Skeletal muscle tissue (tissue), 4 donors: Measurements from ENCODE around the gene TFF3. TPM values are rescaled to one million over a fixed set of nuclear protein-coding genes. Genes with fewer than 3 reads are reported as not detected.

Experiments
- H3K27ac ChIP-seq: one replicate; pipeline ENCODE4 v1.7.0; 2013; ENCODE audit warnings: mild to moderate bottlenecking, low read depth, low read length, inconsistent platforms
- H3K27me3 ChIP-seq, 3 donors: one replicate each; pipeline ENCODE4 v1.7.0; 2013; ENCODE audit warnings: low read length in 3 of 3; ENCODE audit not compliant: control insufficient read depth in 3 of 3, insufficient read depth in 3 of 3
- H3K36me3 ChIP-seq, 3 donors: one replicate each; pipeline ENCODE4 v1.7.0; 2013; ENCODE audit warnings: low read length in 3 of 3; ENCODE audit not compliant: control insufficient read depth in 3 of 3, insufficient read depth in 3 of 3
- H3K4me1 ChIP-seq, 3 donors: one replicate each; pipeline ENCODE4 v1.7.0; 2013; ENCODE audit warnings: low read length in 3 of 3, mild to moderate bottlenecking in 3 of 3; ENCODE audit not compliant: control insufficient read depth in 3 of 3, insufficient read depth in 3 of 3
- H3K4me3 ChIP-seq, 3 donors: one replicate each; pipeline ENCODE4 v1.7.0; 2013; ENCODE audit warnings: low read length in 3 of 3
- H3K9ac ChIP-seq, 3 donors: one replicate each; pipeline ENCODE4 v1.7.0; 2013; ENCODE audit warnings: low read length in 3 of 3, mild to moderate bottlenecking in 3 of 3, moderate library complexity in 2 of 3, low read depth in 1 of 3
- H3K9me3 ChIP-seq, 3 donors: one replicate each; pipeline ENCODE4 v1.7.0; 2013; ENCODE audit warnings: low read length in 3 of 3; ENCODE audit not compliant: control insufficient read depth in 3 of 3
- total RNA-seq: library from RNA; depleted of rRNA; stranded (reverse); fragments of >200 nt; gene quantifications from one replicate; pipeline ENCODE4 v1.2.3, GENCODE V29; 2014
- donor health status: Osteomylitis.

TFF3 gene
- total RNA-seq, 1 donor from 2014 or later, result 5.2 TPM

DNA sequence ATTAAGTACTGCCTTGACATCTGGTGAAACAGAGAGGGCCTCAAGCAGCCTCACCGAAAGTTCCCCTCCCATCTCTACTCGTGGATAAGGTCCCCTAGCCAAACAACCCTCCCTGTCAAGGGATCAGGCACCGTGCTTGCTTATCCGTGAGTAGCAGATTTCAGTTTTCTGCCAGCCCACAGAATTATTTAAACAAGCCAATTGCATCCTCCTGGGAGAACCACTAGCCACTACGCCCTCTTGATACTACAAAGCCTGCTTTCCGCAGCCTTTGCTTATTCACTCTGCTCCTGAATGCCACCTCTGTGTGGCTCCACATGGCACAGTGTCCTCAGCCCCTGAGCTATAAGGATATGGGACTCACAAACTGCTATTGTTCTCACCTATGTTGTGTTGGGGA is 41.4 kb upstream of the TFF3 start:
- Histone ChIP-seq H3K9me3 (peaks cover 4 to 11% (median 10%) of the 10 kb centered on the region in 3 donors), H3K4me3 (no peak overlapping the region), H3K4me1 (no peaks in the 10 kb centered on the region), H3K27me3 (peaks cover 17 to 27% (median 20%) of the 10 kb centered on the region in 3 donors), H3K9ac (no peak overlapping the region), H3K36me3 (no peaks in the 10 kb centered on the region), H3K27ac (no peak overlapping the region)

DNA sequence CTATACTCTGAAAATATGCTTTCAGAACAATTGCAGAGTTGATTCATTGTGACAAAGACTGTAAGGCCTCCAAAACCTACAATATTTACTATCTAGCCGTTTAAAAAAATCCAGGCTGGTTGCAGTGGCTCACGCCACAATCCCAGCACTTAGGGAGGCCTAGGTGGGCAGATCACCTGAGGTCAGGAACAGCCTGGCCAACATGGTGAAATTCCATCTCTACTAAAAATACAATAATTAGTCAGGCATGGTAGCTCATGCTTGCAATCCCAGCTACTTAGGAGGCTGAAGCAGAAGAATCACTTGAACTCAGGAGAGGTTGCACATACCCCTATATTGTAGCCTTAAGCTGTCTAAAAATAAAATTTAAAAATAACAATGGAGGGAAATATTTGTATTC is 40.8 kb upstream of the TFF3 start:
- Histone ChIP-seq H3K4me1 (no peaks in the 10 kb centered on the region), H3K4me3 (no peak overlapping the region), H3K9ac (no peak overlapping the region), H3K27me3 (peaks cover 11 to 23% (median 14%) of the 10 kb centered on the region in 3 donors), H3K36me3 (no peaks in the 10 kb centered on the region), H3K27ac (no peak overlapping the region), H3K9me3 (peaks cover 4 to 11% (median 10%) of the 10 kb centered on the region in 3 donors)

DNA sequence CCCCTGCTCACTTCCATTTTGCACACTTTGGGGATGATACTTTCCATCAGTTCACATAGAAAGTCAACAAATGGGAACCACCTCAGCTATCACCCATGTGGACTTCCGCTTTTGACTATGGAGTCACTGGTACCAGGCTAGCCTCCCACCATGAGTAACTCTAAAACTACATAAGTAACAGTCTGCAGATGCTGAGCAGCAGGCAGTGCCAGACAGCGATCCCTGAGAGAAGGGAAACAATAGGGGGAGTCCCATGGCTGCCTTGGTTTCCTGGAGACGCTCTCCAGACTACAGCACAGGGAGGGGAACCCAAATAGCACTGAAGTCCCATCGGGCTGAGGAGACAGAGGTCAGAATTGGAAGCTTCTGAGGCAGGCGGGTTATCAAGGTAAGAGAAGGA is 38.4 kb upstream of the TFF3 start:
- no peak overlapping the region for H3K27ac ChIP-seq
- H3K36me3 ChIP-seq, result no peaks in the 10 kb centered on the region
- no peaks in the 10 kb centered on the region for H3K4me1 ChIP-seq
- H3K27me3 ChIP-seq, result peaks cover 3 to 24% (median 4%) of the 10 kb centered on the region in 3 donors
- H3K9ac ChIP-seq, result no peak overlapping the region
- H3K4me3 ChIP-seq, result no peak overlapping the region
- peaks cover 0 to 11% (median 4%) of the 10 kb centered on the region in 3 donors for H3K9me3 ChIP-seq

DNA sequence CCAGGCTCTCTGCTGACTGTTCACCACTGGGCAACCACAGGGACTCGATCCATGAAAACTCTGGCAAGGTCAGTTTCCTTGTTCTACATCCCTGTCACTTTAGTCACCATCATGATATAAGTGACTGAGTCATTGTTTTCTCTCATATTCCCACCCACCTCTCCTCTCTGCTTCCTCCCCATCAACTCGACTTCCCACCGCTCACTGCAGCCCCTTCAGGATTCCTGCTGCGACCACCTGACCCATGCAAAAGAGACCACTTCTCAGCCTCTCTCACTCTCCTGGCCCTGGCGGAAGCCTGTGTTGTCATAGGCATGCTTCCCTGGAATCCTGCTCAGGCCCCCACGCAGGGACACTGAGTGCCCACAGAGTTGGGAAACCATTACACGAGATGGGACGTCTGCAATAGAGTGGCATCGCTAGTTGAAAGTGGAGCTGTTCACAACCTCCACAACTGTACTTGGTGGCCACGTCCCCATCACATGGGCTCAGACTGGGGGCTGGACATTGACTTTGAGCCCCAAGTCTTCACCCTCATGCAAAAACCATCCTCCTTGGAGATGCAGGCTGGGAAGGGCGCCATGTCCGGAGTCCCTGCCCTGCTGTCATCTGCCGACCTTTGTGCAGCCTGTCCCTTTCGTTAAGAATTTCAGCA is 37.4 kb upstream of the TFF3 start:
- peaks cover 4 to 25% (median 6%) of the 10 kb centered on the region in 3 donors for H3K27me3 ChIP-seq
- no peaks in the 10 kb centered on the region for H3K4me1 ChIP-seq
- no peaks in the 10 kb centered on the region for H3K36me3 ChIP-seq
- peaks cover 0 to 7% (median 4%) of the 10 kb centered on the region in 3 donors for H3K9me3 ChIP-seq
- no peak overlapping the region for H3K9ac ChIP-seq
- no peak overlapping the region for H3K27ac ChIP-seq
- H3K4me3 ChIP-seq, result no peak overlapping the region

DNA sequence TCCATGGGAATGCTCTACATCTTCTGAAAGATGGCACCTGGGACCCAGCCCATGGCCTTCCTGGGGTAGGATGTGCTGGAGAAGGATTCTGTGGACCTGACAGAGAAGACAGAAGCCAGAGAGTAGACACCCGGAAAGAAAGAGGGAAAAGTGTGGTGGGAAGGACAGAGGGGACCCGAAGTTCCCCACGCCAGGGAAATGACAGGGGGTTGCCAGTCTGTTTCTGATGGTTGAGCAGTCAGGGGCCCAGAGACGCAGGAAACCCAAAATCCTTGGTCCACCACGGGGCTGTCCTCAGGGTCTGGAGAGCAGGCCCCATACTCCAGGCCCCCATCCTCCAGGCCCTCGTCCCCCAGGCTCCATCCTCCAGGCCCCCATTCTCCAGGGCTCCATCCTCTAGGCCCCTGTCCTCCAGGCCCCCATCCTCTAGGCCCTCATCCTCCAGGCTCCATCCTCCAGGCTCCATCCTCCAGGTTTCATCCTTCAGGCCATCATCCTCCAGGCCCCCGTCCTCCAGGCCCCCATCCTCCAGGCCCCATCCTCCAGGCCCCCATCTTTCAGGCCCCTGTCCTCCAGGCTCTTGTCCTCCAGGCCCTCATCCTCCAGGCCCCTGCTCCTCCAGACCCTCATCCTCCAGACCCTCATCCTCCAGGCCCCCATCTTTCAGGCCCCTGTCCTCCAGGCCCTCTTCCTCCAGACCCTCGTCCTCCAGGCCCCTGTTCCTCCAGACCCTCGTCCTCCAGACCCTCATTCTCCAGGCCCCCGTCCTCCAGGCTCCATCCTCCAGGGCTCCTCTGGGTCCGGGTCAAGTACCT is 36.6 kb upstream of the TFF3 start:
- H3K9ac ChIP-seq, result no peak overlapping the region
- H3K4me3 ChIP-seq, result no peak overlapping the region
- H3K4me1 ChIP-seq, result no peaks in the 10 kb centered on the region
- no peaks in the 10 kb centered on the region for H3K36me3 ChIP-seq
- H3K27ac ChIP-seq, result no peak overlapping the region
- peaks cover 0 to 7% (median 4%) of the 10 kb centered on the region in 3 donors for H3K9me3 ChIP-seq
- peaks cover 4 to 30% (median 10%) of the 10 kb centered on the region in 3 donors for H3K27me3 ChIP-seq

DNA sequence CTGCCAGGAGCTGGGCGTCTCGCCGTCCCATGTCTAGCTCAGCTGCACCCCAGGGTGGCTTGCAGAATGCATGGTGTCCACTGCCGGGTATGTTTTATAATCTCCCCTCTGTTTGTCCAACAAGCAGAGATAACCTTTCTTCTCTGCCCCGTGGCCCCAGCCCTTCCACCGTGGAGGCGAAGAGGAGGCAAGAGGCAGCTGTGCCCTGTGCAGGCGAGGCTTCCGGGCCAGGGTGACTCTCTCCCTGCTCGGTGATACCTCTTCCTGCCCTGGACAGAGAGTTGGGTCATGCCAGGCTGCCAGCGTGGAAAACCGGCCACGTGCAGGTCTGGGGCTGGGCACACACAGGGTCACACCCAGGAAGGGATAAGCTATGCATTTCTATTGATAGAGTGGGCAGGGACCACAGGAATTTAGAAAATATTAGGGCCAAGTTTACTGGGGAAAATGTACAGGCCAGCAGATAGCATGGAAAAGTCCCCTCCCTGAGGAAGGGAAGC is 35.8 kb upstream of the TFF3 start, which contains the start of gene TFF2:
Gene TFF2, minus strand, starts transcription at position 68 of the 500 bp plus-strand sequence. Its CDS starts 37 bp downstream, at position 31.
- Histone ChIP-seq H3K27me3 (peaks cover 4 to 30% (median 12%) of the 10 kb centered on the region in 3 donors), H3K27ac (no peak within 1 kb of the TSS), H3K4me1 (no peaks in the 10 kb centered on the region), H3K9me3 (peaks cover 0 to 7% (median 4%) of the 10 kb centered on the region in 3 donors), H3K36me3 (no peaks in the 10 kb centered on the region), H3K9ac (no peak within 1 kb of the TSS), H3K4me3 (no peak within 1 kb of the TSS)

DNA sequence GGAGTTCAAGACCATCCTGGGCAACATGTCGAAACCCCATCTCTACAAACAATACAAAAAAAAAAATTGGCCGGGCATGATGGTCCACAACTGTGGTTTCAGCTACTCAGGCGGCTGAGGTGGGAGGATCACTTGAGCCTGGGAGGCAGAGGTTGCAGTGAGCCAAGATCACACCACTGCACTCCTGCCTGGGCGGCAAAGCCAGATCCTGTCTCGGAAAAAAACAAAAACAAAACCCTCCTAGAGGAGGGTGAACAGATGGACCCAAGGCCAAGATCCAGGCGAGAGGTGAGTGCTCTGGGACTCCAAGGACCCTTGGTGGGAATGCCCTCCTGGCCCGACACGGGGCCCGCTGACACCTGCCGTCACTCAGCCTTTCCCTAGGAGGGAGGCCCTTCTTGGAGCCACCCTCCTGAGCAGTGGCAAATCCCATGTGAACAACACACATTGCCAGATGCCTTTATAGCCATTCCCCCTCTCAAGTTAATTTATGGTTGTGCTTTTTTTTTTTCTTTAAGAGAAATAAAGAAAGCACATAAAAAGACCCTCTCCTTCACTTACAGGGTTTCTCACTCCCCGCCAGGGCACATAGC is 35.2 kb upstream of the TFF3 start:
- Histone ChIP-seq H3K27ac (no peak overlapping the region), H3K9ac (no peak overlapping the region), H3K27me3 (peaks cover 4 to 33% (median 12%) of the 10 kb centered on the region in 3 donors), H3K4me1 (no peaks in the 10 kb centered on the region), H3K36me3 (no peaks in the 10 kb centered on the region), H3K9me3 (peaks cover 0 to 3% (median 0%) of the 10 kb centered on the region in 3 donors), H3K4me3 (no peak overlapping the region)

DNA sequence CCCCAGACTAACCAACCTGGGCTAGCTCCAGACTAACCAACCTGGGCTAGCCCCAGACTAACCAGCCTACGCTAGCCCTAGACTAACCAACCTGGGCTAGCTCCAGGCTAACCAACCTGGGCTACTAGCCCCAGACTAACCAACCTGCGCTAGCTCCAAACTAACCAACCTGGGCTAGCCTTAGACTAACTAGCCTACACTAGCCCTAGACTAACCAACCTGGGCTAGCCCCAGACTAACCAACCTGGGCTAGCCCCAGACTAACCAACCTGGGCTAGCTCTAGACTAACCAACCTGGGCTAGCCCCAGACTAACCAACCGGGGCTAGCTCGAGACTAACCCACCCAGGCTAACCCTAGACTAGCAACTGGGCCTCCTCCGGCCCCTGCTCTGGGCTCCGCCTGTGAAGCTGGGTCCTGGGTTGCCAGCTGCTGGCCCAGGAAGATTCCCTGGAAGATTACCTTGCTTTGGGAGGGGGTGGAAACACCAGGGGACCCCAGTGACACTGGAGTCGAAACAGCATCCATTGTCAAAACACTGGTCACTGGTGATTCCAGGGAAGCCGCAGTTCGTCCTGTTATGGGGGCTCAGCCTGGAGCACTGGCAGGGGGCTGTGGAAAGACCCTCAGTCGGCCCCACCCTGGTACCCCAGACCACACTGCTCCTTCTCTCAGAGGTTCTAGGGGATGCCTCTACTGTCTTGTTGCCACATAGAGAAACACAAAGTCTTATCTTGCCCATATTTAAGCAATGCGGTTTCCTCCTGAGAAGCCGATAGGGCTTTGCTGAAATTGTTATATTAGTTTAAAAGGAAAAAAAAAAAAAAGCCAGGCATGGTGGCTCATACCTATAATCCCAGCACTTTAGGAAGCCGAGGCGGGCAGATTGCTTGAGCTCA is 34.5 kb upstream of the TFF3 start:
- Histone ChIP-seq H3K36me3 (no peaks in the 10 kb centered on the region), H3K27me3 (peaks cover 4 to 33% (median 12%) of the 10 kb centered on the region in 3 donors), H3K9ac (no peak overlapping the region), H3K27ac (no peak overlapping the region), H3K9me3 (peaks cover 0 to 3% (median 0%) of the 10 kb centered on the region in 3 donors), H3K4me1 (no peaks in the 10 kb centered on the region), H3K4me3 (no peak overlapping the region)

DNA sequence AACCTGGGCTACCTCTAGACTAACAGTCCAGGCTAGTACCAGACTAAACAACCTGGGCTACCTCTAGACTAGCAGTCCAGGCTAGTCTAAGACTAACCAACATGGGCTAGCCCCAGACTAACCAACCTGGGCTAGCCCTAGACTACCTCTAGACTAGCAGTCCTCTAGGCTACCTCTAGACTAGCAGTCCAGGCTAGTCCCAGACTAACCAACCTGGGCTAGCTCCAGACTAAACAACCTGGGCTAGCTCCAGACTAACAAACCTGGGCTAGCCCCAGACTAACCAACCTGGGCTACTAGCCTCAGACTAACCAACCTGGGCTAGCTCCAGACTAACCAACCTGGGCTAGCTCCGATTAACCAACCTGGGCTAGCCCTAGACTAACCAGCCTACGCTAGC is 33.6 kb upstream of the TFF3 start:
- Histone ChIP-seq H3K9ac (no peak overlapping the region), H3K4me3 (no peak overlapping the region), H3K9me3 (no peaks in the 10 kb centered on the region), H3K36me3 (no peaks in the 10 kb centered on the region), H3K27ac (no peak overlapping the region), H3K27me3 (peaks cover 4 to 33% (median 16%) of the 10 kb centered on the region in 3 donors), H3K4me1 (no peaks in the 10 kb centered on the region)
